NCI-H510A treated with DMSO at 0.1 percent for 48 hours (cell line): ENCODE results near the gene DUS2.

Experiments used
- DNase-seq: peaks from one replicate; lab custom pipeline; 2025; lab: John Stamatoyannopoulos, UW

The DUS2 gene

DNA sequence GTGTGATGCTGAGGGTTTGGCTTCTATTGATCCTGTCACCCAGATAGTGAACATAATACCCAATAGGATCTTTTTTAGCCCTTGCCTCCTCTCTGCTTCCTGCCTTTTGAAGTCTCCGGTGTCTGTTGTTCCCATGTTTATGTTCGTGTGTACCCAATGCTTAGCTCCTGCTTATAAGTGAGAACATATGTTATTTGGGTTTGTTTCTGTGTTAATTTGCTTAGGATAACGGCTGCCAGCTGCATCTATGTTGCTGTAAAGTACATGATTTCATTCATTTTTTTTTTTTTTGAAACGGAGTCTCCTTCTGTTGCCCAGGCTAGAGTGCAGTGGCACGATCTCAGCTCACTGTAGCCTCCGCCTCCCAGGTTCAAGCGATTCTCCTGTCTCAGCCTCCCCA lies 23.0 kb downstream of the DUS2 start:
- DNase-seq, result no peak

DNA sequence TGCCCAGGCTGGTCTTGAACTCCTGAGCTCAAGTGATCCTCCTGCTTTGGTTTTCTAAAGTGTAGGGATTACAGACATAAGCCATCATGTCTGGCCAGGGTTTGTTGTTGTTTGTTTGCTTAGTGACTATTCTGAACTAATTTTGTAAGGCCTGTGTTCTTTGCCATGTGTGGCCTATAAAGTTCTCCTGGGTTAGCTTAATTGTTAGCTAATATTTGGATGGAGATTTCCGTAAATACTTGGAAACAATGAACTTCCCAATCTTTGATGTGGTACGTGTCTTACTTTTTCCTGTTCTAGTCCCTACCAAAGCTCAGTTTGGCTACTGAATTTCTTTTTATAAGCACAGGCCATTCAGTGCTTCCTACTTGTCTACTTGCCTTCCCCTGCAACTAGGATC lies 24.9 kb downstream of the DUS2 start:
- DNase-seq, result no peak

DNA sequence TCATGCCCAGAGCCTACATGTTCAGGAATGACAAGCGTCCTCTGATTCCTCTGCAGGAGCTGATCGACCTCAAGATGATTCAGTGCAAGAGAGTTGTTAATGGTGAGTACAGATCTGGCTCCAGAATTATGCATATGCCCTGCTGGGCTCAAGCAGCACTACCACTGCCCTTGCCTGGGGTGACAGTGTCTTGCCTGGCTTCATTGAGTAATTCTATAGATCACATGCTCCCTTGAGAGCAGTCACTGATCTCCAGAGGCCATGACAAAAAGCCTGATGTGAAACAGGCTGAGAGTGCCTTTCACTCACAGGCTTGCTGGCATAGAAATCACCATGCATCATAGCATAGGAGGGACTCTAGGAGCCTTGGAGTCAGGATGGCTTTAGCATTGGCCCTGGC lies 26.4 kb downstream of the DUS2 start:
- no peak for DNase-seq

DNA sequence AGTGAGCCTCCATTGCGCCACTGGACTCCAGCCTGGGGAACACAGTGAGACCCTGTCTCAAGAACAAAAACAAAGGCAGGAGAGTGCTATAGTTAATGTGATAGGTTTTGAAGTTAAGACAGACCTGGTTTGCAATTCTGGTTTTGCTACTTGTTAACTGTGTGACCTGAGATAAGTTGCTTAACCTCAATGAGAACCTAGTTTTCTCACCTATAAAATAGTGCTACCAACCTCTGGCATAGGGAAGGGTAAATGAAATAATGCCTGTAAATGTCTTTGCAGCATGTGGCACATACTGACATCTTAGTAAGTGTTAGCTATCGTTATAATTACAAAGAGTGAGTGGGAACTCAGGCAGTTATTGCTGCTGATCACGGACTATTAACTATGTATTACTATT lies 32.3 kb downstream of the DUS2 start:
- DNase-seq, result no peak

DNA sequence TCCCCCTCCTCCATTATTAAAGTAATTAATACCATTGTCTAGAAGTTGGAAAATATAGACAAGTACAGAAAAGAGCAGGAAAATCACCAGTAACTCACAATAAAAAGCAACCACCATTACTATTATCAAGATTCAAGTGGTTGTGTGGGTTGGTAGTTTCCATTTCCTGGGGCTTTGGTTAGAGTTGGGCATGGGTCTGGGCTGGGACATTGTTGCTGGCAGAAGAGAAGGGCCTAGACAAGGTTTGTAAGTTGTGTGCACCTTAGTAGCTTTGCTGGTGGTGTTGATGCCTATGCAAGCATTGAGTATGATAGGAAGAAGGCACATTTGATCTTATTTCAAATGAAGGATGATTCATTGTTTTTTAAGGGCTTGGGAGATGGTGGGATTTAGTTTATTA lies 36.7 kb downstream of the DUS2 start:
- DNase-seq, result no peak

DNA sequence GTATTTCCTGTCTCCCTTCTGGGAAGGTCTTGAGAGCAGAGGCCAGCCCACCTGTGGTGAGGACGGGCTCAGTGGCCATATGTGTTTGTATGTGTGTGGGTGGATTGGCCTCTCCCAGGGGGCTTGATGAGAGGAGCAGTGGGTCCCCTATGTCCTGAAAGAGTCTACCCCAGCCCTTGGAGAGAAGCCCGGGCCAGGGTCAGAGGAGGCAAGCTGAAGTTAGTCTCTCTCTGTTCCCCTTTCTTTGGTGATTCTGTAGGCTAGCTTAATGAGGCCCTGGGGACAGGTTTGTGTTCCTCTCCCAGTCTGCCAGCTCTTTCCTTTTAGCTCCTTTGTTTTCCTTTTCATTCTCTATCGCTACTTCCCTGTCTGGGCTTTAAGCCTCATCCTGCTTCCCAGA lies 38.3 kb downstream of the DUS2 start:
- no peak for DNase-seq

DNA sequence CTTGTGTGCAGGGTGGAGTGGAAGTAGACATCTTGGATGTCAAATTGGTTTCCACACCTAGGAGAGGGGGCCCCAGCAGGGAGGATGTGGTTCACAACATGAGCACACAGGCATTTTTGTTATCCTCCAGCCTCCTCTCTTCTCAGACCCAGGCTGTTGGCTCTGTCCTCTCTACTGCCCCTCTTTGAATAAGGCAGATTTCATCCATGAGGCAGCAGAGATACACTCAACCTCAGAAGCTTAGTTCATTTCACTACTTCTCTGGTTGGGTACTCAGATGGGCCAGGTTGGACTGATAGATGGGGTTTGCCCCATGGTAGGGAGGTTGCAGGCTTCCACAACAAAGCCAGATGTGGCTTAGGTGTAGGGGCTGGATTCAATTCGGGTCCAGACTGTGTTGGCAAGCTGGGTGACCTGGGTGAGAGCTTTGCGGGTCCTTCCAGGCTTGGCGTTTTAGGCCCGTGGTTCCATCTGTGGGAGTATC lies 39.9 kb downstream of the DUS2 start:
- DNase-seq, result no peak

DNA sequence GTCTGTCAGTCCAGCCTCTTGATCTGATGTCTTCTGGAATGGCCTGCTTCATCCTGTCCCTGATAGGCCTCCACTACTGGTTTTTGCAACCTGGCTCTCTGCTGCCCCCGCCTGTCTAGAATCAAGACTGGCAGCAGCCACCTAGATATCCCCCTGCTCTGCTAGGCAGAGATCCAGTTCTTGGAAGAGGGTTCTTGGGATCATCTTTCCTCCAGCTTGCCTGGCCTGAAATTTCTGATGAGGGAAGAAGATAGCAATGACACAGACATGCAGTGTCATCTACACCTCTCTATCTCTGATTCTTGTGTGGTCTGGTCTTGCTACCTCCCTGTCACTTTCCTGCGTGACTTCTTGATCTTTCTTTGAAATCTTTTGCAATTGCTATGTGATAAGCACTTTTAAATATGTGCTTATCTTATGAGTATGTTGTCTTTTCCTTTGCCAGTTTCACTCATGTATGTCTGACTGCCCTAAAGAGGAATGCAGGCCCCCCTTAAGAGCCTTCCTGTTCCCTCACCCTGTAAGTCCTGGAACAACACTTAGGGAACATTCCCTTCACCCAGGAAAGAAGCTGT lies 41.8 kb downstream of the DUS2 start:
- DNase-seq, result peak; percentile 23

DNA sequence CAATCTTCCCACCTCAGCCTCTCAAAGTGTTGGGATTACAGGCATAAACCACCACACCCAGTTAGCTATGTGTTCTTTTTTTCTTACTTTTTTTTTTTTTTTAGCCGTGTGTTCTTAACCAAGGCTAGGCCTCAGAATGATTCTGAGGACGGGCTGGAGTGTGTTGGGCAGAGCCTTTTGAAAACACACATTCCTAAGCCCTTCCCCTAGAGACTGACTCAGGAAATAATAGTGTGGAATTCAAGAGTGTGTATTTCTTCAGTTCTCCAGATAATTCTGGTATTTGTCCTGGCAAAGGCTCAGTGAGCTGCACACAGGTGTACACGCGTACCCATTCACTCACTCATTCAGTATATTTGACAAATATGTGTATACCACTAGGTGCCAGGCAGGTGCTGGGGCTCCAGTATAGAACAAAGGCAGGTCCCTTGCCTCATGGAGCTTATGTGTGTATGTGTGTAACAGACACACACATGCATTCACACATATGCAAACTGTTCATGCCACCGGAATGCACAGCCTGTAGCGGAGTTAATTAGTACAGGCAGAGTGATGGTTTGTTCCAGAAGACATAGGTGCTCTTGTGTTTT lies 42.7 kb downstream of the DUS2 start:
- no peak for DNase-seq

DNA sequence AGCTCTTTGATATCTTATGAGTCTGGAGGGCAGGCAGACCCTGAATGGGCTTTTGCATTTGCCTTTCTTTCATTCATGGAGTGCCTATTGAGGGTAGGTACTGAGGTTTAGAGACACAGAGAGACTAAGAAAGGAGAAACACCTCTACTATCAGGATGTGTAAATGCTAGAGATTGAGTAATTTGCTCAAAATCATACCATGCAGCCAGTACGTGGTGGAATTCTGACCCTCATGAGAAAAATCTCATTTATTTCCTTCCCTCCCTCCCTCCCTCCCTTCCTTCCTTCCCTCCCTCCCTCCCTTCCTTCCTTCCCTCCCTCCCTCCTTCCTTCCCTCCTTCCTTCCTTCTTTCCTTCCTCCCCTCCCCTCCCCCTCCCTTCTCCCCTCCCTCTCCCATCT lies 43.7 kb downstream of the DUS2 start:
- DNase-seq, result no peak

DNA sequence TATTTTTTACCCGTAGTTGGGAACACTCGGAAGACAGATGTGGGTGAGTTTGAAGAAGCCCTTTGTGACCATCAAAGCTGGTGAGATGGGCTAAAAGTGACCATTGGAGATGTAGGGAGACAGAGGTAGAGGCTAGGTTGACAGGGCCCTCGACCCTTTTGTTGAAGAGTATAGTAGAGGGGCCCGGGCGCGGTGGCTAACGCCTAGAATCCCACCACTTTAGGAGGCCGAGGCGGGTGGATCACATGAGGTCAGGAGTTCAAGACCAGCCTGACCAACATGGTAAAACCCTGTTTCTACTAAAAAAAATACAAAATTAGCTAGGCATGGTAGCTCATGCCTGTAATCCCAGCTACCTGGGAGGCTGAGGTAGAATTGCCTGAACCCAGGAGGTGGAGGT lies 45.8 kb downstream of the DUS2 start:
- DNase-seq, result no peak

DNA sequence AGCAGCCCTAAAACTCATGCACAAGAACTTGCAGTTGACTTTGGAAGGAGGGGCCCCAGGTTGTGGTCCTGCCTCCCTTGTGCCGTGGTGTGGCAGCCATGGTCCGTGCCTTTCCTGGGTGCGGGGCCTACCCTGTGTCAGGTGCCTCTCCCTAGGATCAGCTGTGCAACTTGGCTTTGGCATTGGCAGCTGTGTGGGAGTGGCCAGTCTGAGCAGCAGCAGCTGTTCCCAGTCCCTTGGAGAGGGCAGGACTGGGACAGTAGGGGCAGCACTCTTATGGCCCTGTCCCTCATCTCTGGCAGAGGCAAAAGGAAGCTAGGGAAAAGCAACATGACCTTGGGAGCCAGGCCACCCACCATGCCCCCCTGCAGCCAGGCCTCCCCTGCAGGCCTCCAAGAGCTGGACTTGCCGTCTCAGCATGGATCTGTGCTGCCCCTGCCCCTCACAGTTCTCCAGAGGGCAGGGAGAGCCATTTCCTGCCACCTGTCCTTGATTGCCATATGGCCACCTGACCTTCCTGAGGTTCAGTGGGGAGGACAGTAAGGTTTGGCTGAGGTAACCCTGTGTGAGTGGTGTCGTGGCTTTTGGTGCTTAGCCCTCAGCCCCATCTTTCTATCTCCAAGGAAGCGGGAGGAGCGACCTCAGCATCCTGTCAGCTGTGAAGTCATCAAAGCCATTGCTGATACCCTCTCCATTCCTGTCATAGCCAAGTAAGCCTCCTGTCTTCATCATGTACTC lies 46.6 kb downstream of the DUS2 start:
- peak; percentile 49 for DNase-seq

DNA sequence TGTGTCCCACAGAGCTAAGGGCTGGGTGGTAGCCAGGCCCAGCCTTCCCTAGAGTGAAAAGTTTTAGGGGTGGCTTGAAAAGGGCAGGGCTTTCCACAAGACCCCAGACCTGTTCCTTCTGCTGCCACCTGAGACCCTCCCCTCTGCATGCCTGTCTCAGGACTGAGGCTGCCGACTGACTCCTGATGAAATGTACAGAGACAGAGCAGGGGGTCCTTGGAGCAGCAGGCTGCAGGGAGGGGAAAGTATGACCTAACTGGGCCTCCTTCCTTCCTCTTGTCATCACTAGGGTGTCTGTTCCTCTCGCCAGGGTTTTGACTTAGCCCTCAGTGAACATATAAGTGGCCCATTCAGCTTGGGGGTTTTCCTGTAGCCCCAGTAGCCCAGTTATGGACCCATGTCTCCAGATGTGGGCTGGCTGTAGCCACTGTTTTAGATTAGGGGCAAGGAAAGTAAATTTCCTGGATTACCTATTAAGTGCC lies 47.2 kb downstream of the DUS2 start:
- DNase-seq, result no peak

DNA sequence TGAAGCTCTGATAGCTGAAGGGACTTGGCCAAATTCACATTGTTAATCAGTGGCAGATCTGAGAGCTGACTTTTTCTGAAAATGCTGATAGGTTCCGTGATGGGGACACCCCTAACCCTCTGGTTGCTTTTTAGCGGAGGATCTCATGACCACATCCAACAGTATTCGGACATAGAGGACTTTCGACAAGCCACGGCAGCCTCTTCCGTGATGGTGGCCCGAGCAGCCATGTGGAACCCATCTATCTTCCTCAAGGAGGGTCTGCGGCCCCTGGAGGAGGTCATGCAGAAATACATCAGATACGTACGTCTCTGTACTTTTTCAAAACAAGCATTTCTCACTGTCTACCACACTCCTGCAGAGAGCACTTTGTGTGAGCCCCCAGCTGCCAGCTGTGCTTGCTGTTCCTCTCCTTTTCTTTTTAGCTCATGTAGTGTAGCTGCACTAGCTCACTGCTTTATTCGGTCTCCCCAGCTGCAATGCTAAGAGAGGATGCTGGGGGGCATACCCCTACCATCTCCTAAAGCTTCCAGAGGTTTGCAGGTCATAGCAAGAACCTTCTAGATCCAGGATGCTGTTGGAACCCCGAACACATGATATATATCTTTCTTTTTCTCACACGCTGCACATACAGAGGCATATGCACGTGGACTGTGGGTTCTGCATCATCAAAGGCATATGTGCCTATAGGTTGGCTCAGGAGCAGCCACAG lies 47.9 kb downstream of the DUS2 start:
- no peak for DNase-seq

DNA sequence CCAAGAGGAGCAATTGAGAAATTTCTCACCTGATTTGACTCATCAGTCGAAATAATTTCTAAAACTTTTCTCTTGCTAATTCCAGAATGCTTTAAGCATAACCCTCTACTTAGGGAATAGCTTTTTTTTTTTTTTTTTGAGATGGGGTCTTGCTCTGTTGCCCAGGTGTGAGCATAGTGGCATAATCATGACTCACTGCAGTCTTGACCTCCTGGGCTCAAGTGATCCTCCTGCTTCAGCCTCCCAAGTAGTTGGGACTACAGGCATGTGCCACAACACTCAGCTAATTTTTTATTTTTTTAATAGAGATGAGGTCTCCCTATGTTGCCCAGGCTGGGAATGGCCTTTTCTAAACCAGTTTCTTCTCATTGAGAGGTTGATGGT lies 48.4 kb downstream of the DUS2 start:
- DNase-seq, result no peak

DNA sequence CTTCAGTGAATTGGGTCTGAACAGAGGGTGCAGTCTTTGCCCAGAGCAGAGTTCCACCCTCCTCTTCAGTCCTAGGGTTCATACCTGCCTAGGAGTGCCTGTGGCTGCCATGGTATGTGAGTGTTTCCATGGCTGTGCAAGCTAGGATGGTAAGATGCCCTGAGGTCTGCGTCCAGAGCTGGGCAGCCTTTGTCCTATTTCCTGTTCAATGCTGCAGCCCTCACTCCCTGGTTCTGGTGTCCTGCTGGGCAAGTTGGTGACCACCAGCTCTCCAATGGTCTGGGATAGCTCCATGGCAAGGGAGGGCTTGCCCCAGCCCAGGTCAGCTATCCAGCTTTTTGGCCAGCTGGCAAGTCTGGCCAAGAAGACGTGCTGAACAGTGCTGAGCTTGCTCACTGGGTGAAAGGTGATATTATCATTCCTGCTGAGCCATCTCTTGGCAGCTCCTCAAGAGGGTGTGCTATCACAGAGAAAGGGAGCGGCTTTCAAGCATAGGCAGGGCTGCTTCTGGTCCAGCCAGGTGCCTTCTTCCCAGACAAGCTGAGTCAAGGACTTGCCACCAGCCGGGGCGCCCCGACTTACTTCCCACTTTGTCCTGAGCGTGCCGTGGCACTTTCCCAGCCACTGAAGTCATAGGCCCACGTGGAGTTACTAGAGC lies 49.1 kb downstream of the DUS2 start:
- DNase-seq, result no peak

DNA sequence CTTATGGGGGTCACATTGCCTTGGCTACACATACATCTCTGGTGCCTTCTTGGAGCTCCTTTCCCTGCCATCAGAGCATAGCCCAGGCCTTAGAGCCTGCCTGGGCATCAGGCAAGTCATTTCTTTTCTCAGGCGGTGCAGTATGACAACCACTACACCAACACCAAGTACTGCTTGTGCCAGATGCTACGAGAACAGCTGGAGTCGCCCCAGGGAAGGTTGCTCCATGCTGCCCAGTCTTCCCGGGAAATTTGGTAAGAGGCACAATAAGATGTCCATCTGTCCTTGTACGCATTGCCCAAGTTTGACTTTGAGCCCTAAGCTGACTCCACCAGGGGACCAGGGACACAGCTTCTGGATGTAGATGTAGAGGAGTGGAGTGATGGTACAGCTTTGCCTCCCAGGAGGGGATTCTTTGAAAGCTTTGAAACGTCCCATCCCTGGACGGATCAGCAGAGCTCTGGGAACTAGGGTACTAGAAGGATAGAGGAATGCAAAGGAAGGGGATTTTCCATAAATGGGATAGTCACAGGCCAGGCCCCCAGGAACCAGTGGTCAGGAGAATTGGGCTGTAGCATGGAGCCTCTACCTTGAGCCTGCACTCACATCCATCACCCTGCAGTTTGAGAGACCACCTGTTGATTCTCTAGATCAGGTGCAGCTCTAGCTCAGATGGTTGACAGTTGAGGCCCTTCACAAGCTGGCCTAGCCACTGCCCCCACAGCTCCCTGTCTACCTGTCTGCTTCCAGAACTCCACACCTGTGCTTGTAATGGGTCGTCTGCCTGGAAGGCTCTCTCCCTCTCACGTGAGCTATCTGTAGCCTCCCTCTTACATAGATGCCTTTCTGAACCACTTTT lies 51.0 kb downstream of the DUS2 start:
- DNase-seq, result no peak

DNA sequence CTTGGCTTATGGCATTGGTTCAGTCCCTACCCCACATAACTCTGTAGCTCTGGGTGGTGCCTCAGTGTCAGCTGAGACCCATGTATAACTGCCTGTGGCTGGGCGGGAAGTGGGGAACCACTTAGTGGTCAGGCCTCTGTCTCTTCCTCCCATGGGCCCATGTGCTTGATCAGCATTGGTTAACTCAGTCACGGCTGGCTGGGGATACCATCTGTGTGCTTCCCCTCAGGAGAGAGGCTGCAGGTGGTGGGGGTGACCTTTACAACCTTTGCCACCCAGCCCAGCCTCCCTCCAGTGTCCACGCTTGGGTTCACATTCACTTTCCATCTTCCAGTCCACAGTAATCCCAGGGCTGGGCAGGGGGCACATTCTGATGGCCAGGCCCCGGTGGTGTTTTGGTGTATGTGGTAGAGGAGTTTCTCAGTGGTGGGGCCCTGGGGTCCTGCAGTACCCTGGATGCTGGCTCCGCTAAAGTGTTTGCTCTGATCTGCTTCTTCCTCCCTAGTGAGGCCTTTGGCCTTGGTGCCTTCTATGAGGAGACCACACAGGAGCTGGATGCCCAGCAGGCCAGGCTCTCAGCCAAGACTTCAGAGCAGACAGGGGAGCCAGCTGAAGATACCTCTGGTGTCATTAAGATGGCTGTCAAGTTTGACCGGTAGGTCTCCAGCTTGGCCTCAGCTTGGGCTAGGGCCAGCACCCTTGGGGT lies 51.9 kb downstream of the DUS2 start:
- DNase-seq, result no peak

DNA sequence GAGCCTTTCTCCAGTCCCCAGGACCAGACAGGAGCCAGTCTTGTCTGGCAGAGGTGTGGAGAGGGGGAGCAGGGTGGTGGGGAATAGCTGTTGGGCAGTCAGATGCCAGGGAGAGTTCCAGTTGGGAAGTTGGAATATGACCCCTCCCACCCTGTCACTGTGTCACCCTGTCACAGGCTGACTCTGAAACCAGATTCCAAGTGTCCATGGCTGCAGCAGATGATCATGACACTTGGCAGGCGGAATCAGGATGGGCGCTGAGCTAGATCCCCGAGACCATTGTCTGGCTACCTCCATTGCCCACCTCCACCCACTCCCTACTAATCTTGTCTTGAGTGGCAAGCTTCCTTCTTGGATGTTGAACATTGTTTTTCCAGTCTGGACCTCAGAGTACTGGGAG lies 52.9 kb downstream of the DUS2 start:
- no peak for DNase-seq

DNA sequence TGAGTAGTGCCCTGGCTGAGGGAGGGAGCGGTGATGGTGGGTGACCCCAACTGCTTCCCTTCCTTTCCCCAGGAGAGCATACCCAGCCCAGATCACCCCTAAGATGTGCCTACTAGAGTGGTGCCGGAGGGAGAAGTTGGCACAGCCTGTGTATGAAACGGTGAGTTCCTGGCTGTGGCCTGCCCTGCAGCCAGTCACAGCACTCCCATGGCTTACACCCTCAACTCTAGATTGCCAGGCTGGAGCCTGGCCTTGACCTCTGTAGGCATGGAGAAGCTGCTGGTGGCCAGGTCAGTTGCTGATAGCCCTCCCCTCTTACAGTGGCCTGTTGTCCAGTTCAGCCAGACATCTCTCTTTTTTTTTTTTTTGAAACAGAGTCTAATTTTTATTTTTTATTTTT lies 53.5 kb downstream of the DUS2 start:
- no peak for DNase-seq
